ENCODE data around the gene C2orf72.

Gene C2orf72

DNA sequence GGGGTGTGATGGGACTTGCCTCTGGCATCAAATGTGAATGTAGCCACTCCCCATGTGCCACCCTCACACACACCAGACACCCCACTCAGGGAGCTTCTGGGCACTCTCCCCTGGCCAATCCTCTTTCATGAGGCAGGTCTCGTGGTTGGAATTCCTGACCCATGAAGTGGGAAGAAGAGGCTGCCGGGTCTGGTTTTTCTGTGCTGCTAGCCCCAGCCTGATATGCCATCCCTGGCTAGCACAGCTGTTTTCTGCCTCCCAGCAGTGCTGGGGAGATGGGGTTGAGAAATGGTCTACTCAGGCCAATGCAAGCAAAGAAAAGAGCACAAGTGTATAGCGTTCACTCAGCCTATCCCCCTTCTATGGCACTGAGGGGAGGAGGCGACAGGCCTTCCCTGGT is 1.2 kb upstream of the C2orf72 start:
- no peak overlapping the region for H3K4me3 ChIP-seq (ENCODE audit: low read length)
- TF ChIP-seq CTCF (IDR thresholded peaks at IDR 0.05; ENCODE audit: insufficient read depth, low read depth, low read length, missing control alignments): no peak
- DNase-seq (ENCODE audit: low read depth): no peak

GRCh38 chr2:231036578-231037106 is 681 bp upstream of the C2orf72 start:
- no peak for TF ChIP-seq CTCF (IDR thresholded peaks at IDR 0.05; ENCODE audit: insufficient read depth, low read depth, low read length, missing control alignments)
- no peak for DNase-seq (ENCODE audit: low read depth)

GRCh38 chr2:231037731-231038482 is 584 bp downstream of the C2orf72 start:
- no peak overlapping the region for H3K4me3 ChIP-seq (ENCODE audit: low read length)
- TF ChIP-seq CTCF (IDR thresholded peaks at IDR 0.05; ENCODE audit: insufficient read depth, low read depth, low read length, missing control alignments): no peak
- no peak for DNase-seq (ENCODE audit: low read depth)

More at GRCh38 chr2:231036578-231037106, 681 bp upstream of the C2orf72 start:
- no peak overlapping the region for H3K4me3 ChIP-seq (ENCODE audit: low read length)

GRCh38 chr2:231038483-231039293 is 1.4 kb downstream of the C2orf72 start:
- no peak for DNase-seq (ENCODE audit: low read depth)
- TF ChIP-seq CTCF (IDR thresholded peaks at IDR 0.05; ENCODE audit: insufficient read depth, low read depth, low read length, missing control alignments): no peak
- no peak overlapping the region for H3K4me3 ChIP-seq (ENCODE audit: low read length)

GRCh38 chr2:231039294-231039664 is 2.0 kb downstream of the C2orf72 start:
- TF ChIP-seq CTCF (IDR thresholded peaks at IDR 0.05; ENCODE audit: insufficient read depth, low read depth, low read length, missing control alignments): no peak
- no peak overlapping the region for H3K4me3 ChIP-seq (ENCODE audit: low read length)
- DNase-seq (ENCODE audit: low read depth): no peak

- TF ChIP-seq CTCF (IDR thresholded peaks at IDR 0.05; ENCODE audit: insufficient read depth, low read depth, low read length, missing control alignments): no peak
- no peak overlapping the region for H3K4me3 ChIP-seq (ENCODE audit: low read length)
- DNase-seq (ENCODE audit: low read depth): no peak
Measured at GRCh38 chr2:231039821-231040364, 2.6 kb downstream of the C2orf72 start.

Measured in epithelial cell of esophagus (primary cell).